Measurements from ENCODE around the gene XPO6. TPM values are rescaled to one million over a fixed set of nuclear protein-coding genes. Genes with fewer than 3 reads are reported as not detected.
"Not testable (repeated sequence)": the region's sequence is repeated elsewhere in the genome, so short reads cannot be mapped to it uniquely, and the experiment has no call there.

XPO6 gene
- total RNA-seq, 1 donor from 2014 or later = 128 TPM

GRCh38 chr16:28257256-28257655 is 45.5 kb upstream of the XPO6 start:
- peaks cover 3% of the 10 kb centered on the region for H3K4me1 Mint-ChIP-seq (ENCODE audit: unreplicated experiment)
- no peak overlapping the region for H3K4me3 Mint-ChIP-seq (ENCODE audit: unreplicated experiment)
- no peak for DNase-seq (ENCODE audit: extremely low spot score, unreplicated experiment)
- TF ChIP-seq CTCF (IDR thresholded peaks at IDR 0.05) = no peak
- H3K36me3 Mint-ChIP-seq (ENCODE audit: unreplicated experiment) = no peaks in the 10 kb centered on the region
- H3K27ac Mint-ChIP-seq (ENCODE audit: unreplicated experiment) = no peak overlapping the region
- H3K27me3 Mint-ChIP-seq (ENCODE audit: unreplicated experiment) = peaks cover 20% of the 10 kb centered on the region
- no peaks in the 10 kb centered on the region for H3K9me3 Mint-ChIP-seq (ENCODE audit: unreplicated experiment)

GRCh38 chr16:28255838-28256237 is 44.1 kb upstream of the XPO6 start:
- no peak for TF ChIP-seq CTCF (IDR thresholded peaks at IDR 0.05)
- no peak for DNase-seq (ENCODE audit: extremely low spot score, unreplicated experiment)
- H3K27me3 Mint-ChIP-seq (ENCODE audit: unreplicated experiment) = peaks cover 12% of the 10 kb centered on the region
- no peaks in the 10 kb centered on the region for H3K36me3 Mint-ChIP-seq (ENCODE audit: unreplicated experiment)
- no peak overlapping the region for H3K27ac Mint-ChIP-seq (ENCODE audit: unreplicated experiment)
- peaks cover 3% of the 10 kb centered on the region for H3K4me1 Mint-ChIP-seq (ENCODE audit: unreplicated experiment)
- no peak overlapping the region for H3K4me3 Mint-ChIP-seq (ENCODE audit: unreplicated experiment)
- no peaks in the 10 kb centered on the region for H3K9me3 Mint-ChIP-seq (ENCODE audit: unreplicated experiment)

GRCh38 chr16:28254158-28254557 is 42.4 kb upstream of the XPO6 start:
- Mint-ChIP-seq H3K27me3 (ENCODE audit: unreplicated experiment) (peaks cover 7% of the 10 kb centered on the region), H3K27ac (ENCODE audit: unreplicated experiment) (no peak overlapping the region), H3K36me3 (ENCODE audit: unreplicated experiment) (no peaks in the 10 kb centered on the region), H3K4me3 (ENCODE audit: unreplicated experiment) (no peak overlapping the region), H3K4me1 (ENCODE audit: unreplicated experiment) (peaks cover 3% of the 10 kb centered on the region), H3K9me3 (ENCODE audit: unreplicated experiment) (no peaks in the 10 kb centered on the region)
- TF ChIP-seq CTCF (IDR thresholded peaks at IDR 0.05) = no peak
- DNase-seq (ENCODE audit: extremely low spot score, unreplicated experiment) = no peak

GRCh38 chr16:28250999-28251398 is 39.2 kb upstream of the XPO6 start:
- H3K9me3 Mint-ChIP-seq (ENCODE audit: unreplicated experiment) = no peaks in the 10 kb centered on the region
- peaks cover 7% of the 10 kb centered on the region for H3K27me3 Mint-ChIP-seq (ENCODE audit: unreplicated experiment)
- no peaks in the 10 kb centered on the region for H3K4me1 Mint-ChIP-seq (ENCODE audit: unreplicated experiment)
- DNase-seq (ENCODE audit: extremely low spot score, unreplicated experiment) = no peak
- H3K36me3 Mint-ChIP-seq (ENCODE audit: unreplicated experiment) = no peaks in the 10 kb centered on the region
- no peak for TF ChIP-seq CTCF (IDR thresholded peaks at IDR 0.05)
- no peak overlapping the region for H3K4me3 Mint-ChIP-seq (ENCODE audit: unreplicated experiment)
- no peak overlapping the region for H3K27ac Mint-ChIP-seq (ENCODE audit: unreplicated experiment)

GRCh38 chr16:28249483-28249882 is 37.7 kb upstream of the XPO6 start:
- not testable (repeated sequence) for H3K27ac Mint-ChIP-seq (ENCODE audit: unreplicated experiment); H3K4me1 Mint-ChIP-seq (ENCODE audit: unreplicated experiment); H3K4me3 Mint-ChIP-seq (ENCODE audit: unreplicated experiment); H3K27me3 Mint-ChIP-seq (ENCODE audit: unreplicated experiment); DNase-seq (ENCODE audit: extremely low spot score, unreplicated experiment); H3K9me3 Mint-ChIP-seq (ENCODE audit: unreplicated experiment); H3K36me3 Mint-ChIP-seq (ENCODE audit: unreplicated experiment)

GRCh38 chr16:28241924-28242323 is 30.2 kb upstream of the XPO6 start:
- DNase-seq (ENCODE audit: extremely low spot score, unreplicated experiment) = no peak
- Mint-ChIP-seq H3K4me1 (ENCODE audit: unreplicated experiment) (no peaks in the 10 kb centered on the region), H3K4me3 (ENCODE audit: unreplicated experiment) (no peak overlapping the region), H3K9me3 (ENCODE audit: unreplicated experiment) (no peaks in the 10 kb centered on the region), H3K36me3 (ENCODE audit: unreplicated experiment) (no peaks in the 10 kb centered on the region), H3K27me3 (ENCODE audit: unreplicated experiment) (peaks cover 8% of the 10 kb centered on the region), H3K27ac (ENCODE audit: unreplicated experiment) (no peak overlapping the region)
- no peak for TF ChIP-seq CTCF (IDR thresholded peaks at IDR 0.05)
